Astrocyte of the cerebellum (primary cell): Measurements from ENCODE around the gene SLC16A13.
"Not testable (repeated sequence)": the region's sequence is repeated elsewhere in the genome, so short reads cannot be mapped to it uniquely, and the experiment has no call there.

Source experiments
- DNase-seq: peaks from one replicate; pipeline ENCODE4 v3.0.0-alpha.2; 2011; ENCODE audit warnings: low read depth
- H3K4me3 ChIP-seq: 2 replicates; pipeline ENCODE4 v1.5.1; 2011; ENCODE audit warnings: mild to moderate bottlenecking, low read depth, low read length, moderate library complexity
- CTCF ChIP-seq: IDR thresholded peaks from 2 replicates; pipeline ENCODE4 v1.5.1; 2012; ENCODE audit warnings: low read length, low read depth, moderate library complexity, mild to moderate bottlenecking; ENCODE audit errors: missing control alignments
- in situ Hi-C: cut with HindIII; loops from 2 replicates; pipeline ENCODE4 v1.10.0; 2017; ENCODE audit warnings: low sequenced_read_pairs

SLC16A13 gene

GRCh38 chr17:7042501-7043181 lies 6.8 kb downstream of the SLC16A13 start:
- no peak for DNase-seq
- in situ Hi-C loops: no loop called here
- no peak for TF ChIP-seq CTCF
- no peak overlapping the region for H3K4me3 ChIP-seq

- peak overlapping the region; percentile 27 for H3K4me3 ChIP-seq
- no peak for TF ChIP-seq CTCF
- in situ Hi-C loops: no loop called here
- DNase-seq: no peak
These were observed 7.3 kb downstream of the SLC16A13 start for GRCh38 chr17:7043182-7043496.

- no peak for TF ChIP-seq CTCF
- no peak for DNase-seq
- in situ Hi-C loops: no loop called here
- H3K4me3 ChIP-seq: peak within 1 kb of the TSS; percentile 27
These were observed 7.8 kb downstream of the SLC16A13 start, which contains the start of gene SLC16A11 for GRCh38 chr17:7043497-7044198. Gene SLC16A11, minus strand, starts transcription at chr17:7044092. Its CDS starts 579 bp downstream, at chr17:7043513.

GRCh38 chr17:7045492-7046126 lies 9.8 kb downstream of the SLC16A13 start:
- TF ChIP-seq CTCF: peak; percentile 71
- H3K4me3 ChIP-seq: no peak overlapping the region
- in situ Hi-C loops: no loop called here
- DNase-seq: peak; percentile 75

- no peak for DNase-seq
- TF ChIP-seq CTCF: no peak
- H3K4me3 ChIP-seq: no peak overlapping the region
- in situ Hi-C loops: no loop called here
These were observed 10.4 kb downstream of the SLC16A13 start for GRCh38 chr17:7046127-7046724.

GRCh38 chr17:7046725-7047397 lies 11.0 kb downstream of the SLC16A13 start:
- in situ Hi-C loops, H3K4me3 ChIP-seq, DNase-seq: not testable (repeated sequence)
